MCF 10A (cell line): ENCODE measurements around the gene CLDN9. TPM values are rescaled to one million over a fixed set of nuclear protein-coding genes. Genes with fewer than 3 reads are reported as not detected.

Experiments used
- BruUV-seq: library from RNA; stranded (reverse); fragments of 400-500 nt; replicated peaks from 2 replicates; lab custom pipeline; 2021; lab: Mats Ljungman, UMichigan
- CTCF ChIA-PET: fragments of 300-600 bp; sonication (Branson Sonifier 250); formaldehyde crosslinking; extraction: SDS; loops from one replicate; lab custom pipeline; 2021; ENCODE audit warnings: antibody characterized with exemption, inconsistent platforms; lab: Yijun Ruan, JAX
- POLR2A ChIA-PET: fragments of 300-600, 350-650 bp; sonication (Branson Sonifier 250); formaldehyde crosslinking; extraction: SDS; loops from one replicate; lab custom pipeline; 2020; ENCODE audit warnings: antibody characterized with exemption, inconsistent platforms; lab: Yijun Ruan, JAX
- DNase-seq: peaks from one replicate; pipeline ENCODE4 v3.0.0-alpha.2; 2018; ENCODE audit not compliant: unreplicated experiment
- H3K27ac Mint-ChIP-seq: one replicate; pipeline ENCODE4 v1.8.0; 2022; ENCODE audit warnings: mild to moderate bottlenecking, low read depth, mixed read lengths; ENCODE audit not compliant: unreplicated experiment
- H3K27me3 Mint-ChIP-seq: one replicate; pipeline ENCODE4 v1.8.0; 2022; ENCODE audit warnings: mixed read lengths; ENCODE audit not compliant: insufficient read depth, unreplicated experiment
- H3K36me3 Mint-ChIP-seq: one replicate; pipeline ENCODE4 v1.8.0; 2022; ENCODE audit warnings: mild to moderate bottlenecking, moderate library complexity, mixed read lengths; ENCODE audit not compliant: insufficient read depth, unreplicated experiment
- H3K4me1 Mint-ChIP-seq: one replicate; pipeline ENCODE4 v1.8.0; 2022; ENCODE audit warnings: mixed read lengths; ENCODE audit not compliant: insufficient read depth, unreplicated experiment
- H3K4me3 Mint-ChIP-seq: one replicate; pipeline ENCODE4 v1.8.0; 2022; ENCODE audit warnings: mild to moderate bottlenecking, moderate library complexity, mixed read lengths; ENCODE audit not compliant: unreplicated experiment
- H3K9me3 Mint-ChIP-seq: one replicate; pipeline ENCODE4 v1.8.0; 2022; ENCODE audit warnings: mixed read lengths; ENCODE audit not compliant: unreplicated experiment
- CTCF ChIP-seq: fragments of 200-600 bp; IDR thresholded peaks from one replicate; pipeline ENCODE4 v1.8.0; 2022; ENCODE audit warnings: antibody characterized with exemption, mild to moderate bottlenecking; ENCODE audit not compliant: unreplicated experiment
- intact Hi-C: fragments of 100-400 bp; cut with micrococcal nuclease; formaldehyde crosslinking; loops from 2 replicates; pipeline ENCODE4 v1.14.1; 2022
- total RNA-seq: library from RNA; stranded (reverse); gene quantifications from 2 replicates; pipeline ENCODE4 v1.2.3, GENCODE V29; 2022

CLDN9 gene
- total RNA-seq, 1 experiment from 2014 or later: 0.44 TPM

- BruUV-seq: no TSS peak
- ChIA-PET CTCF (interaction anchor here (0.6 to 9.6 kb wide), 3 partner anchors 10 to 667 kb away, joined by 3 to 121 read pairs (median 4); no protein-coding TSS in a partner anchor), POLR2A (interaction anchor here (1.3 kb wide), 1 partner anchor 14 kb away, joined by 5 read pairs; no protein-coding TSS in a partner anchor)
- Mint-ChIP-seq H3K27me3 (no peaks in the 10 kb centered on the region), H3K36me3 (no peaks in the 10 kb centered on the region), H3K4me3 (no peak overlapping the region), H3K4me1 (no peaks in the 10 kb centered on the region), H3K27ac (no peak overlapping the region), H3K9me3 (no peaks in the 10 kb centered on the region)
- no peak for TF ChIP-seq CTCF
- DNase-seq: no peak
- intact Hi-C loops: no loop called here
Measured at GRCh38 chr16:3007059-3007956, 5.4 kb upstream of the CLDN9 start.

DNA sequence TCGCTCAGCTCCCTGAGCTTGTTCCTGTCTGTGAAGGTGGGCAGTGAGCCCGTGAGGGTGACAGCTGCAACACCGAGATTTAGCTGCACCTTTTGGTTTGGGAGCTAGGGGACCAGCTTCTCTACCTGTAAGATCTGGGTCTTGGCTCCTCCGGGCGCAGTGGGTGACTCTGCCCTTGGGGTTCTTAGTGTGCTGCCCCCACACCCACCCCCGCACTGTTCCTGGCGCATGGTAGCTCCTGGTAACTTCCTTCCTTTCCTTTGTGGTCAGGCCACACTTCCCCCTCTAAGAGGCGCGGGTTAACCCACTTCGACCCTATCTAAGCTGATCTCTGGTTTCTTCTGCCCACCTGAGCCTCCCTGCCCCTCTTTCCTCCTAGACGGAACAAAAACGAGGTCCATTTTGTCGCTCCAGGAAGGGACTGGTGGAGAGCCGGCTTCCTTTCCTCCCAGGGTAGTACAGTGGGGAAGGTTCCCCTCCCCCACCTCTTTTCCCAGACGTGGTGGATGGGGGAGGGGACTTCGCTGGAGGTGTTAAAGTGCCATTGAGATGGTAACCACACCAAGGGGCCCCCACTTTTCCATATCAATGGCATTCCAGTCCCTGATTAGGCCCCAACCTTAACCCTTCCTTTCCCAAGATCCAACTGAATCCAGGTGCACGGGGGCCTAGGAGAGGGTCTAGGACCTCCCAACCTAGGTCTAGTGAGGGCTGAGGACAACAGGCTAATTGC, 4.6 kb upstream of the CLDN9 start:
- no peak overlapping the region for H3K4me3 Mint-ChIP-seq
- no peaks in the 10 kb centered on the region for H3K9me3 Mint-ChIP-seq
- no peaks in the 10 kb centered on the region for H3K4me1 Mint-ChIP-seq
- no peaks in the 10 kb centered on the region for H3K27me3 Mint-ChIP-seq
- intact Hi-C loops: no loop called here
- no peak for TF ChIP-seq CTCF
- H3K36me3 Mint-ChIP-seq: no peaks in the 10 kb centered on the region
- ChIA-PET POLR2A (interaction anchor here (1.3 kb wide), 1 partner anchor 14 kb away, joined by 5 read pairs; no protein-coding TSS in a partner anchor), CTCF (interaction anchor here (0.6 to 9.6 kb wide), 2 partner anchors 20 to 265 kb away, joined by 5 to 121 read pairs; no protein-coding TSS in a partner anchor)
- no peak for DNase-seq
- BruUV-seq: no TSS peak
- H3K27ac Mint-ChIP-seq: no peak overlapping the region

GRCh38 chr16:3008690-3009037, 4.1 kb upstream of the CLDN9 start:
- Mint-ChIP-seq H3K27ac (no peak overlapping the region), H3K27me3 (no peaks in the 10 kb centered on the region)
- POLR2A ChIA-PET: no interaction called here

More at GRCh38 chr16:3008690-3009037, 4.1 kb upstream of the CLDN9 start:
- H3K4me1 Mint-ChIP-seq: no peaks in the 10 kb centered on the region
- BruUV-seq: no TSS peak
- intact Hi-C loops: no loop called here
- CTCF ChIA-PET: interaction anchor here (0.6 to 9.6 kb wide), 2 partner anchors 20 to 264 kb away, joined by 5 to 121 read pairs; no protein-coding TSS in a partner anchor
- no peaks in the 10 kb centered on the region for H3K9me3 Mint-ChIP-seq
- no peaks in the 10 kb centered on the region for H3K36me3 Mint-ChIP-seq
- no peak for TF ChIP-seq CTCF
- H3K4me3 Mint-ChIP-seq: no peak overlapping the region
- no peak for DNase-seq
